Activated CD4-positive, CD25-positive, alpha-beta regulatory T cell (primary cell): ENCODE measurements around the gene CD99.
"Not testable (repeated sequence)": the region's sequence is repeated elsewhere in the genome, so short reads cannot be mapped to it uniquely, and the experiment has no call there.

Experiments
- DNase-seq, 4 experiments: peaks; one replicate each; lab custom pipeline; 2025; lab: John Stamatoyannopoulos, UW

Gene CD99

GRCh38 chrX:2727264-2727663, 36.2 kb downstream of the CD99 start:
- not testable (repeated sequence) for DNase-seq

- DNase-seq: no peak
Observed at GRCh38 chrX:2732076-2732475, 41.0 kb downstream of the CD99 start.

GRCh38 chrX:2732649-2733048, 41.6 kb downstream of the CD99 start:
- DNase-seq: no peak

GRCh38 chrX:2733286-2733685, 42.2 kb downstream of the CD99 start:
- DNase-seq: no peak

GRCh38 chrX:2735270-2735669, 44.2 kb downstream of the CD99 start:
- DNase-seq: no peak

- no peak for DNase-seq
Observed at GRCh38 chrX:2740672-2741071, 49.6 kb downstream of the CD99 start.

GRCh38 chrX:2741386-2741785, 50.3 kb downstream of the CD99 start:
- DNase-seq: no peak

GRCh38 chrX:2746250-2746649, 55.2 kb downstream of the CD99 start:
- DNase-seq: not testable (repeated sequence)

- no peak for DNase-seq
Observed at GRCh38 chrX:2748171-2748814, 57.2 kb downstream of the CD99 start.

- no peak for DNase-seq
Observed at GRCh38 chrX:2748815-2749188, 57.7 kb downstream of the CD99 start.

GRCh38 chrX:2751291-2751690, 60.2 kb downstream of the CD99 start:
- DNase-seq: no peak

- not testable (repeated sequence) for DNase-seq
Observed at GRCh38 chrX:2751874-2752300, 60.8 kb downstream of the CD99 start, which contains the start of gene XG. XG (plus strand) TSS chrX:2752040; CDS start chrX:2752275, 235 bp downstream.

- not testable (repeated sequence) for DNase-seq
Observed at GRCh38 chrX:2752441-2752840, 61.3 kb downstream of the CD99 start.

GRCh38 chrX:2755163-2755715, 64.1 kb downstream of the CD99 start:
- not testable (repeated sequence) for DNase-seq

- DNase-seq: no peak
Observed at GRCh38 chrX:2756548-2756947, 65.5 kb downstream of the CD99 start.

GRCh38 chrX:2761246-2761645, 70.2 kb downstream of the CD99 start:
- DNase-seq: no peak

- not testable (repeated sequence) for DNase-seq
Observed at GRCh38 chrX:2762671-2763070, 71.6 kb downstream of the CD99 start.

- DNase-seq: not testable (repeated sequence)
Observed at GRCh38 chrX:2764766-2765548, 73.9 kb downstream of the CD99 start.

GRCh38 chrX:2765549-2765830, 74.4 kb downstream of the CD99 start:
- DNase-seq: no peak

- DNase-seq: no peak
Observed at GRCh38 chrX:2766906-2767305, 75.8 kb downstream of the CD99 start.

- no peak for DNase-seq
Observed at GRCh38 chrX:2767631-2768455, 76.7 kb downstream of the CD99 start.

- DNase-seq: no peak
Observed at GRCh38 chrX:2769615-2770014, 78.5 kb downstream of the CD99 start.
